Activated naive CD4-positive, alpha-beta T cell treated with anti-CD3 and anti-CD28 coated beads, Interleukin-2, amount 50 U/mL, for 24 hours (primary cell): ENCODE data around the gene SPATA19.

Experiments
- H3K27ac Mint-ChIP-seq: one replicate; pipeline ENCODE4 v1.8.0; 2021; ENCODE audit warnings: mild to moderate bottlenecking, mixed read lengths
- H3K27me3 Mint-ChIP-seq: one replicate; pipeline ENCODE4 v1.8.0; 2021; ENCODE audit warnings: mixed read lengths
- H3K36me3 Mint-ChIP-seq: one replicate; pipeline ENCODE4 v1.8.0; 2021; ENCODE audit warnings: mixed read lengths
- H3K4me1 Mint-ChIP-seq: one replicate; pipeline ENCODE4 v1.8.0; 2021; ENCODE audit warnings: mixed read lengths
- H3K4me3 Mint-ChIP-seq: one replicate; pipeline ENCODE4 v1.8.0; 2021; ENCODE audit warnings: mild to moderate bottlenecking, mixed read lengths
- H3K9me3 Mint-ChIP-seq: one replicate; pipeline ENCODE4 v1.8.0; 2021; ENCODE audit warnings: mixed read lengths

The SPATA19 gene

GRCh38 chr11:133828871-133829270 is 16.4 kb downstream of the SPATA19 start:
- Mint-ChIP-seq H3K27ac (no peak overlapping the region), H3K36me3 (no peaks in the 10 kb centered on the region), H3K4me3 (no peak overlapping the region), H3K4me1 (no peaks in the 10 kb centered on the region), H3K9me3 (no peaks in the 10 kb centered on the region), H3K27me3 (peaks cover 6% of the 10 kb centered on the region)

- Mint-ChIP-seq H3K27ac (no peak overlapping the region), H3K27me3 (peaks cover 6% of the 10 kb centered on the region), H3K36me3 (no peaks in the 10 kb centered on the region), H3K4me1 (no peaks in the 10 kb centered on the region), H3K9me3 (no peaks in the 10 kb centered on the region), H3K4me3 (no peak overlapping the region)
These were observed 17.8 kb downstream of the SPATA19 start for GRCh38 chr11:133827556-133827955.

- Mint-ChIP-seq H3K9me3 (no peaks in the 10 kb centered on the region), H3K4me3 (no peak overlapping the region), H3K4me1 (no peaks in the 10 kb centered on the region), H3K27ac (no peak overlapping the region), H3K36me3 (no peaks in the 10 kb centered on the region), H3K27me3 (peaks cover 6% of the 10 kb centered on the region)
These were observed 18.4 kb downstream of the SPATA19 start for GRCh38 chr11:133826866-133827265.

GRCh38 chr11:133825666-133826065 is 19.6 kb downstream of the SPATA19 start:
- Mint-ChIP-seq H3K27me3 (peaks cover 3% of the 10 kb centered on the region), H3K4me3 (no peak overlapping the region), H3K27ac (no peak overlapping the region), H3K36me3 (no peaks in the 10 kb centered on the region), H3K4me1 (no peaks in the 10 kb centered on the region), H3K9me3 (no peaks in the 10 kb centered on the region)

DNA sequence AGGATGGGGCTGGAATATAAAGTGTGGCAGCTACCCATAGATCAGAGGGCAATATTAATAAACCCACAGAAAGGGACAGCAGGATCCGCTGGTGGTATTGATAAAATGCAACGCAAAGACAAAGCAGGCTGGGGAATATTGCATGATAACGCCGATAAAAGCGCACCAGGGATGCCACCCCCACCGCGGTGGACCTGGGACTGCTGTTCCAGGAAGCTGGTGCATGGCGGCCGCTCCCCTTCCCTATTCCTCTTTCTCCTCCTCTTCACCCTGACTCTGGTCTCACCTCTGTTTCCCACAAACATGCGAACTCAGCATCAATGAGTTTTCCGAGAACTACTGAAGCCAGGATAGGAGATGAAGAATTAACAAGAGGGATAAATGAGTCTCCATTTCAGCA is 20.2 kb downstream of the SPATA19 start:
- H3K36me3 Mint-ChIP-seq: no peaks in the 10 kb centered on the region
- H3K4me3 Mint-ChIP-seq: no peak overlapping the region
- peaks cover 3% of the 10 kb centered on the region for H3K27me3 Mint-ChIP-seq
- H3K4me1 Mint-ChIP-seq: no peaks in the 10 kb centered on the region
- no peak overlapping the region for H3K27ac Mint-ChIP-seq
- no peaks in the 10 kb centered on the region for H3K9me3 Mint-ChIP-seq

GRCh38 chr11:133824593-133824992 is 20.7 kb downstream of the SPATA19 start:
- Mint-ChIP-seq H3K27ac (no peak overlapping the region), H3K36me3 (no peaks in the 10 kb centered on the region)

DNA sequence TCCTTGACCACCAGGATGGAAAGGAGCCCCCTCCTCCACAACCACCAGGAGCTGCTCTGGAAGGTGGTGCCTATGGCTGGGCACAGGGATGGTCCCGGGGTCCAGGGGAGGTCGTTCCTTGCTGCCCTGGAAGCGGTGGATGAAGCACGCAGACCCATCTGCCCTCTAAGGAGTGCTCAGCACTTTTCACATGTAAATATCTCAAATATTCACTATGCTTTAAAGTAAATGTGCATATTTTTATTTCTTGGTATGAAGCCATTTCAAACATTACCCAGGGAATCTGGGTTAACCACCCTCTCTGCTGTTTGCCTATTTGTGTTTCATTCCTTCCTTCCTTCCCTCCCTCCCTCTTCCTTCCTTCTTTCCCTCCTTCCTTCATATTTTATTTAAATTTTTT is 21.7 kb downstream of the SPATA19 start:
- peaks cover 1% of the 10 kb centered on the region for H3K27me3 Mint-ChIP-seq
- no peak overlapping the region for H3K4me3 Mint-ChIP-seq
- no peaks in the 10 kb centered on the region for H3K4me1 Mint-ChIP-seq
- H3K36me3 Mint-ChIP-seq: no peaks in the 10 kb centered on the region
- no peak overlapping the region for H3K27ac Mint-ChIP-seq
- no peaks in the 10 kb centered on the region for H3K9me3 Mint-ChIP-seq

More at GRCh38 chr11:133824593-133824992, 20.7 kb downstream of the SPATA19 start:
- Mint-ChIP-seq H3K9me3 (no peaks in the 10 kb centered on the region), H3K27me3 (peaks cover 1% of the 10 kb centered on the region), H3K4me1 (no peaks in the 10 kb centered on the region), H3K4me3 (no peak overlapping the region)

DNA sequence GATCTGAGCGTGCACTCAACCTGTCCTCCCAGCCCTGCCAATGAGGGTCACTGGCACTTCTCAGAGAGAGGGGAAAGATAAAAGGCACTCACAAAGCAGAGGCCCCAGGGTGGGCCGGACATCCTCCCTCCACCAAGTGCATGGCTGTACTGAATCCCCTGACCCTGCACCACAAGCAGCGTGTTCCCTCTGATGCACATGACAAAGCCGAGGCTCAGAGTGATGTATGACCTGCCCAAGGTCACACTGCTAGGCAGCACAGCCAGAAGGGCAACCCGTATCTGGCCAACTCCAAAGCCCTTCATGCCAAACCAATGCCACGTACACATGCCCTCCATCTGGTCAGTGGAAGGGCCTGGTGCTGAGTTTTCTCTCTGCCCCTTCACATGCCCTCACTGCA is 22.1 kb downstream of the SPATA19 start:
- no peaks in the 10 kb centered on the region for H3K36me3 Mint-ChIP-seq
- H3K27me3 Mint-ChIP-seq: peaks cover 1% of the 10 kb centered on the region
- H3K9me3 Mint-ChIP-seq: no peaks in the 10 kb centered on the region
- no peak overlapping the region for H3K4me3 Mint-ChIP-seq
- H3K4me1 Mint-ChIP-seq: no peaks in the 10 kb centered on the region
- no peak overlapping the region for H3K27ac Mint-ChIP-seq

DNA sequence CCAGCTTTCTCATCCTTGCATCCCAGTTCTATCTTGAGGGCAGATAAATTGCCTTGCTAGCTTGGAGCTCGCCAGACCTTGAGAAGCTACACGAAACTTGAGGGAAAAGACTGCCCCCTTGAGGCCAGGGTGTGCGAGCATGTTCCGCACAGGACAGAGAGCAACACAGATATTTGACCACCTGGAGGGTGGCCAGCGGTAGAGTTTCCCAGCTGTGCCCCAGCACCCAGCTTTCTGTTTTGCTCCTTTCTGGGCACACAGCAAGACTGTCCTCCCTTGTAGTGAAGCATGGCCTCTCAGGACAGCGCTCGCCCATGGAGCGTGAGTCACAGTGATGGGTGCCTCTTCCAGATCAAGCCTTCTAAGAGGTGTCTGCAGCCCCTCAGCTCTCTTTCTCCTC is 23.5 kb downstream of the SPATA19 start:
- Mint-ChIP-seq H3K4me1 (no peaks in the 10 kb centered on the region), H3K27ac (no peak overlapping the region), H3K9me3 (no peaks in the 10 kb centered on the region), H3K36me3 (no peaks in the 10 kb centered on the region), H3K4me3 (no peak overlapping the region), H3K27me3 (peaks cover 3% of the 10 kb centered on the region)

- Mint-ChIP-seq H3K9me3 (no peaks in the 10 kb centered on the region), H3K27ac (no peak overlapping the region), H3K4me1 (no peaks in the 10 kb centered on the region), H3K27me3 (peaks cover 3% of the 10 kb centered on the region), H3K36me3 (no peaks in the 10 kb centered on the region), H3K4me3 (no peak overlapping the region)
These were observed 25.5 kb downstream of the SPATA19 start for GRCh38 chr11:133819746-133820315.

- no peak overlapping the region for H3K4me3 Mint-ChIP-seq
- no peaks in the 10 kb centered on the region for H3K4me1 Mint-ChIP-seq
- H3K36me3 Mint-ChIP-seq: no peaks in the 10 kb centered on the region
- H3K9me3 Mint-ChIP-seq: no peaks in the 10 kb centered on the region
- peaks cover 2% of the 10 kb centered on the region for H3K27me3 Mint-ChIP-seq
- H3K27ac Mint-ChIP-seq: no peak overlapping the region
These were observed 26.2 kb downstream of the SPATA19 start for GRCh38 chr11:133819114-133819513.

- Mint-ChIP-seq H3K36me3 (no peaks in the 10 kb centered on the region), H3K27ac (no peak overlapping the region), H3K27me3 (peaks cover 4% of the 10 kb centered on the region), H3K4me3 (no peak overlapping the region), H3K9me3 (no peaks in the 10 kb centered on the region), H3K4me1 (no peaks in the 10 kb centered on the region)
These were observed 27.0 kb downstream of the SPATA19 start for GRCh38 chr11:133818302-133818701.

DNA sequence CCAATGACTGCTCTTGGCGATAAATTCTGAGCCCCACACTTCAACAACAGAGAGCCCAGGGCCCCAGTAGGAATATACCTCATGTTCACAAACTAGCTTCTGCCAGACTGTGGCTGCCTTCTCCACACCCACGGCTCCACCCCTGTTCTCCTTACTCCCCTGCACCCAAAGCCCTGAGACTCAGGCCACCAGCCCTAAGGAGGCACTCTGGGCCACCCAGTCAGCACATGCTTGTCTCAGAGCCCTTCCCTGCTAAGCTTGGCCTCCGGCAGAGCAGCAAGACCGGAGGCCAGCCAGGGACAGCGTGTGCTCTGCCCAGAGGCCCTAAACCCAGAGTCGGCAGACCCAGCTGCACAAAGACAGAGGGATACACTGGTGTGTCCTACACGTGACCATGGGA is 27.9 kb downstream of the SPATA19 start:
- no peaks in the 10 kb centered on the region for H3K36me3 Mint-ChIP-seq
- peaks cover 4% of the 10 kb centered on the region for H3K27me3 Mint-ChIP-seq
- H3K27ac Mint-ChIP-seq: no peak overlapping the region
- no peaks in the 10 kb centered on the region for H3K9me3 Mint-ChIP-seq
- no peaks in the 10 kb centered on the region for H3K4me1 Mint-ChIP-seq
- H3K4me3 Mint-ChIP-seq: no peak overlapping the region

GRCh38 chr11:133816146-133816870 is 29.0 kb downstream of the SPATA19 start:
- H3K27me3 Mint-ChIP-seq: peaks cover 4% of the 10 kb centered on the region
- no peak overlapping the region for H3K27ac Mint-ChIP-seq
- no peaks in the 10 kb centered on the region for H3K36me3 Mint-ChIP-seq
- H3K4me1 Mint-ChIP-seq: no peaks in the 10 kb centered on the region
- H3K4me3 Mint-ChIP-seq: no peak overlapping the region
- H3K9me3 Mint-ChIP-seq: no peaks in the 10 kb centered on the region

GRCh38 chr11:133815636-133816035 is 29.7 kb downstream of the SPATA19 start:
- Mint-ChIP-seq H3K36me3 (no peaks in the 10 kb centered on the region), H3K9me3 (no peaks in the 10 kb centered on the region), H3K27ac (no peak overlapping the region), H3K4me3 (no peak overlapping the region), H3K27me3 (peaks cover 4% of the 10 kb centered on the region), H3K4me1 (no peaks in the 10 kb centered on the region)

- no peak overlapping the region for H3K4me3 Mint-ChIP-seq
These were observed 30.7 kb downstream of the SPATA19 start for GRCh38 chr11:133814588-133815100.

More at GRCh38 chr11:133814588-133815100, 30.7 kb downstream of the SPATA19 start:
- no peaks in the 10 kb centered on the region for H3K36me3 Mint-ChIP-seq
- no peaks in the 10 kb centered on the region for H3K9me3 Mint-ChIP-seq
- H3K27ac Mint-ChIP-seq: no peak overlapping the region
- H3K27me3 Mint-ChIP-seq: peaks cover 4% of the 10 kb centered on the region
- H3K4me1 Mint-ChIP-seq: no peaks in the 10 kb centered on the region
